NCI-H2171 (cell line): ENCODE measurements around the gene VWA3B.
"Not testable (repeated sequence)": the region's sequence is repeated elsewhere in the genome, so short reads cannot be mapped to it uniquely, and the experiment has no call there.

Experiments
- DNase-seq: peaks from one replicate; lab custom pipeline; 2025; lab: John Stamatoyannopoulos, UW

The VWA3B gene

GRCh38 chr2:98086491-98087446 is at the start of gene VWA3B:
Gene VWA3B (plus strand): TSS chr2:98087167. CDS start chr2:98093093, 5,926 bp downstream.
- peak; percentile 53 for DNase-seq

- DNase-seq: no peak
Measured at GRCh38 chr2:98037206-98037605, 49.8 kb upstream of the VWA3B start.

- DNase-seq: no peak
Measured at GRCh38 chr2:98037666-98038336, 49.2 kb upstream of the VWA3B start.

GRCh38 chr2:98039085-98039756 is 47.7 kb upstream of the VWA3B start:
- DNase-seq: no peak

- DNase-seq: no peak
Measured at GRCh38 chr2:98040331-98040939, 46.5 kb upstream of the VWA3B start.

GRCh38 chr2:98043101-98043500 is 43.9 kb upstream of the VWA3B start:
- no peak for DNase-seq

- not testable (repeated sequence) for DNase-seq
Measured at GRCh38 chr2:98044730-98045129, 42.2 kb upstream of the VWA3B start.

- no peak for DNase-seq
Measured at GRCh38 chr2:98050070-98050469, 36.9 kb upstream of the VWA3B start.

GRCh38 chr2:98058191-98058975 is 28.6 kb upstream of the VWA3B start:
- DNase-seq: no peak

GRCh38 chr2:98060277-98060676 is 26.7 kb upstream of the VWA3B start:
- DNase-seq: no peak

GRCh38 chr2:98063291-98063854 is 23.6 kb upstream of the VWA3B start:
- DNase-seq: no peak

GRCh38 chr2:98065808-98066207 is 21.2 kb upstream of the VWA3B start:
- no peak for DNase-seq

GRCh38 chr2:98067160-98067559 is 19.8 kb upstream of the VWA3B start:
- DNase-seq: no peak

- DNase-seq: no peak
Measured at GRCh38 chr2:98070081-98070480, 16.9 kb upstream of the VWA3B start.

- no peak for DNase-seq
Measured at GRCh38 chr2:98072442-98072841, 14.5 kb upstream of the VWA3B start.

- no peak for DNase-seq
Measured at GRCh38 chr2:98078701-98079100, 8.3 kb upstream of the VWA3B start.

GRCh38 chr2:98084151-98084868 is 2.7 kb upstream of the VWA3B start:
- DNase-seq: no peak

- no peak for DNase-seq
Measured at GRCh38 chr2:98084869-98085238, 2.1 kb upstream of the VWA3B start.

- no peak for DNase-seq
Measured at GRCh38 chr2:98085649-98086048, 1.3 kb upstream of the VWA3B start.

- no peak for DNase-seq
Measured at GRCh38 chr2:98087447-98088020, 567 bp downstream of the VWA3B start.
